Suppressor macrophage treated with lipopolysaccharide for 4 hours (primary cell): ENCODE data around the gene PDGFB.

Experiments used
- DNase-seq: peaks from one replicate; pipeline ENCODE4 v3.0.0-alpha.2; 2020

PDGFB gene

GRCh38 chr22:39244496-39245129 lies at the start of gene PDGFB:
Gene PDGFB, minus strand, starts transcription at chr22:39244982. Its CDS starts 1,019 bp downstream, at chr22:39243963.
- peak; percentile 81 for DNase-seq

GRCh38 chr22:39293766-39294368 lies 49.1 kb upstream of the PDGFB start:
- DNase-seq, result no peak

GRCh38 chr22:39292561-39293074 lies 47.8 kb upstream of the PDGFB start:
- DNase-seq, result peak; percentile 96

DNA sequence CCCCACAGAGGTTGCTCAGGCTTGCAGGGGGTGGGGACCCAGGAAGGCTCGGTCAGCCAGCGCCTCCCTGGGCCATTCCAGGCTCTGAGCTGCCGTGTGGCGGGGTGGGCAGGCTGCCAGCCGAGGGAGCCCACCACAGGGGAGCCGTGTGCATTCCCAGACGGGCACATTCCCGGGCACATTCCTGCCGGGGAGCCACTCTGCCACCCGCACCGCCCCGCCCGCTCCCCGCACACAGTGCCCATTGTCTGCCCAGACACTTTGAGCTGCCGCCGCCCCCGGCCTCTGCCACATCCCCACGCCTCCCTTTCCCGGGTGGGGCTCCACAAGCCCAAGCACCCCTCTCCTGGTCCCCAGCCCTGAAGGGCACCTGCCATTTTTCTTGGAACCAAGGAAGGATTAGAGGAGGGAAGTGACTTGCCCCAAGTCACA lies 47.3 kb upstream of the PDGFB start:
- DNase-seq, result no peak

DNA sequence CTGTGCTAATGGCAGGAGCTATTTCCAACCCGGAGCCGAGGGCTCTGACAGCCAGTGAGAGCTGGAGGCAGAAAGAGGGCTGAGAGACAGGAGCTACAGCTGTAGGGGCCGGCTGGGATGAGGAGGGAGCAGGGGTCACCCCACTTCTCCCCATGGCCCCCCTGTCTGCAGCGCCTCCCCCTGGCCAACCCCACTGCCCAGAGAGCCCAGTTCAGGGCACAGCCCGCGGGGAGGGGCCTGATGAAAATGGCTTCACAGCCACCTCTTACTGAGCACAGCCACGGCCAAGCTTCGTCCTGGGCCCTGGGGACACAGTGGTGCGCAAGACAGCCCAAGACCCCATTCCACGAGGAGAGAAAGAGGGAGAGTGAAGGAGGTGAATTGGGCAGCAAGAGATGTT lies 46.7 kb upstream of the PDGFB start:
- no peak for DNase-seq

GRCh38 chr22:39290724-39291161 lies 46.0 kb upstream of the PDGFB start:
- DNase-seq, result peak; percentile 57

GRCh38 chr22:39289975-39290720 lies 45.4 kb upstream of the PDGFB start:
- DNase-seq, result no peak

GRCh38 chr22:39289533-39289932 lies 44.8 kb upstream of the PDGFB start:
- no peak for DNase-seq

- no peak for DNase-seq
These were observed 43.5 kb upstream of the PDGFB start for GRCh38 chr22:39288135-39288898.

DNA sequence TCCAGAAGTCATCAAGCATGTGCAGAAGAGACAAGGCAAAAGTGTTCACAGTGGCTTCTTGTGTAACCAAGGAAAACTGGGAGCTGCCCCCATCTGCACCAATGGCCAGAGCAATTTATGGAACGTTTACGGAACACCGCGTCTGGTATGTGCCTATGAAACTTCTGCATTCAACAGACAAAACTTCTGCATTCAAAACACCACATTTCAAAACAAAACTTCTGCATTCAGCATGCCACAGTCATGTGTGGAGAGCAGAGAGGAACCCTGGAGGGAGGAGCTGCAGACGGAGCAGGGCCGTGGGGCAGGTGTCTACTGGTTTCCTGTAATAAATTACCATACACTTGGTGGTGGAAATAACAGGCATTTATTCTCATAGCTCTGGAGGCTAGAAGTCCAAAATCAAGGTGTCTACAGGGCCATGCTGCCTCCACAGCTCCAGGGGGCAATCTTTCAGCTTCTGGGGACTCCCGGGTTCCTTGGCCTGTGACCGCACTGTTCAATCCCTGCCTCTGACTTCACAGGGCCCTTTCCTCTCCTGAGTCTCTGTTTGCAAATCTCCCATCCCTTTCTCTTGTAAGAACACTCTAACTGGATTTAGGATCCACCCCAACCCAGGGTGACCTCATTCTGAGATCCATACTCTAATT lies 42.4 kb upstream of the PDGFB start:
- peak; percentile 87 for DNase-seq

GRCh38 chr22:39284983-39285382 lies 40.2 kb upstream of the PDGFB start:
- DNase-seq, result no peak

DNA sequence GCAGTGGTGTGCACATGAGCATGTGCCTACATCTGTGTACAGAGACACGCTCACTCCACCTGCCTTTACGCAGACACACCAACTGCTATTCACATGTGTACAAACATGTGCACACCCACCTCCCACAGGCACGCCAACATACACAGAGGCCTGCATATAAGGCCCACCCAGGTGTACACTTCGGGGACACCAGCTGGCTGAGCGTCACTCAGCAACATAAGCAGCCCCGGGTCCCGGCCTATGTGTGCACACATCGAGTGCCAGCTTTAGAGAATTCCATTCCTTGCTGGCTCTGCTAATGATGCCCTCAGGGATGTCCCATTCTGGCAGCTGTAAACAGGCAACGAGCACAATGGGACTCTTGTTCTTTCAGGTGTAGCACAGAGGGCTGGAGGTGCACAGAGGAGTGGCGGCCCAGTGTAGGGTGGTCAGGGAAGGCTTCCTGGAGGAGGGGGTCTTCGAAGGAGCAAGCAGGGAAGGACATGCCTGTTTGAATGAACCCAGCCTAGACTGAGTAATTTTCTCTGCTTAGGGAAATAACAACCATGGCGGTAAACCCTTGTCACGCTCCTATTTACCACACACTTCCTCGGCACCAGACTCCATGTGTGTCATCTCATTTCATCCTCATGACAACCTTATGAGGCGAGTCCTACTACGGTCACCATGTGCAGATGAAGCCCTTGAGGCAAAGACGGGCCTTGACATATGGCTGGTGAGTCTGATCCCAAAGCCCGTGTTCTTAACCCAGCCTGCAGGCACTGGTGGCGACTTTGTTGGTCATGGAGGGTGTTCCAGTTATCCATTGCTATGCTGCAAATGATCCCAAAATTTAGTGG lies 39.6 kb upstream of the PDGFB start:
- DNase-seq, result no peak

- DNase-seq, result peak; percentile 52
These were observed 38.8 kb upstream of the PDGFB start for GRCh38 chr22:39283322-39284141.

DNA sequence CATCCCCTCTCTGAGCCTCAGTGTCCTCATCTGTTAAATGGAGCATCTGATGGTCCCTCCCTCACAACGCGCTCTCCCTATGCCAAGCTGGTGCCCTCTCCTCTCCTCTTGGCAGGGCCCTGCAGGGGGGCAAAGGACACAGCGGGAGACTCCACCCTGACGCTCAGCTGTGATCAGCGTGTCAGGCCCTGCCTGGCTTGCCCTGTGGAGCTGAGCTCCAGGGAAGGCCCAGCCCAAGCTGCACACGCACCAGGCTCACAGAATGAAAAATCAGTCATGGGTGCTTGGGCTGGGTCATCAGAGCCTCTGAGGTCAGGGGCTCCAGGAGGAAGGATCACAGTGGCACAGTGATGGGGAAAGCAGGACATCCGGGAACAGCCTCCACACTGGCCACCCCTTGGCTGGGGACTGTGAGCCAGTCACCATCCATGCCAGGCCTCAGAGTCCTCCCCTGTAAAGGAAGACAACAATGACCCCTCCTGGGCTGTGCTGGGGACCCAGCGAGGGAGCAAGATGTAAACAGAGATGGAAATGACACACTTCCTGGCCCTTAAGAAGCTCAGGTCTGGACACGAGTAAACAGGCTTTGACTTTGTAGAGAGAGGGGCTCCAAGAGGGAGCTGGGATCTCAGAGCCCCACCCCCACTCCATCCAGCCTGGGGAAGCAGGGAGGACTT lies 38.0 kb upstream of the PDGFB start:
- DNase-seq, result peak; percentile 73

DNA sequence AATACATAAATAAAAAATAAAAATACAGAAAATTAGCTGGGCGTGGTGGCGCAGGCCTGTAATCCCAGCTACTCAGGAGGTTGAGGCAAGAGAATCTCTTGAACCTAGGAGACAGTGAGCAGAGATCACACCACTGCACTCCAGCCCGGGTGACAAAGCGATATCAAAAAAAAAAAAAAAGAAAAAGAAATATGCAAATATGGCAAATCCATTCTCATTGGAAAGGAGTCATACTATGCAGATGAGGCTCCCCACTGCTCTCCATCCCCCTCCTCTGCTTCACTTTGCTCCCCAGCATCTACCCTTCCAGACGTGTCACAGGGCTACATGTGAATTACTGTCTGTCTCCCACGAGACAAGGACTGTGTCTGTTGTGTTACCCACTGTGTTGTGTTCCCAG lies 36.3 kb upstream of the PDGFB start:
- no peak for DNase-seq

GRCh38 chr22:39280250-39280649 lies 35.5 kb upstream of the PDGFB start:
- DNase-seq, result no peak

DNA sequence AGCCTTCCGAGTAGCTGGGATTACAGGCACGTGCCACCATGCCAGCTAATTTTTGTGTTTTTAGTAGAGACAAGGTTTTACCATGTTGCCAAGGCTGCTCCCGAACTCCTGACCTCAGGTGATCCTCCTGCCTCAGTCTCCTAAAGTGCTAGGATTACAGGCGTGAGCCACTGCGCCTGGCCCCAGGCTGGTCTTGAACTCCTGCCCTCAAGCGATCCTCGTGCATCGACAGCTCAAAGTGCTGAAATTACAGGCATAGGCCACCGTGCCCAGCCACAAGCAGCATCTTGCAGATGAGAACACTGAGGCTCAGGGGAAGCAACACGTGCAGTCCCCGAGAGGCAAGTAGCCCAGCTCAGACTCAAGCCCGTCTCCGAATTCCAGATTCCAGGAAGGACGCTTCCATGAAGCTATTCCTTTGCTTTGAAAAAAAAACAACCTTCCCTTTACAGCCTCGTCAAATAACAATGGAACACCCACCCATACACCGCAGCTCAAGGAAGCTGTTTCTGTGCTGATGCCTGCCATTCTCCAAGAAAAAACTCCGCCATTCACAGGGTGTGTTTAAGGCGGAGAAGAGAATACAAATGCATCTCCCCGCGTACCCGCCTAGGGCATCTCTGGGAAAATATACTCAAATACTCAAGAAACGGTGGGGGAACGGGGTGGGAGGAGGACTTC lies 34.5 kb upstream of the PDGFB start:
- DNase-seq, result no peak

DNA sequence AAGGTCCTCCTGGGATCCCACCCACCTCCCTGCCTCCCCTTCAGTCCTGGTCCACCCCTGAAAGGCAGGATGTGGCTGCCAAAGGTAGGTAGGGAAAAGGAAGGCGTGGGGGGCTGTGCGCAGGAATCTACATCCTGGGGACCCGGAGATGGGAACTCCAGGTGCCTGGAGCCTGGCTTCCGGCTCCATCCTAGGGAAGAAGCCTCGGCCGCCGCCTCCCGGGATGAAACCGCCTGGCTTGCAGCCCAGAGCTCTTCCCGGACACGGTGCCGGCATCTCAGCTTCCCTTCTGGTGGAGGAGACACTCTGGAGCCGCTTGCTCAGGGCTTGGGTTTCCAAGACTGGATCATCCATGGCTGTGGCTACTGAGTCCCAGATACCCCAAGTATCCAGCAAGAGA lies 33.3 kb upstream of the PDGFB start:
- no peak for DNase-seq

DNA sequence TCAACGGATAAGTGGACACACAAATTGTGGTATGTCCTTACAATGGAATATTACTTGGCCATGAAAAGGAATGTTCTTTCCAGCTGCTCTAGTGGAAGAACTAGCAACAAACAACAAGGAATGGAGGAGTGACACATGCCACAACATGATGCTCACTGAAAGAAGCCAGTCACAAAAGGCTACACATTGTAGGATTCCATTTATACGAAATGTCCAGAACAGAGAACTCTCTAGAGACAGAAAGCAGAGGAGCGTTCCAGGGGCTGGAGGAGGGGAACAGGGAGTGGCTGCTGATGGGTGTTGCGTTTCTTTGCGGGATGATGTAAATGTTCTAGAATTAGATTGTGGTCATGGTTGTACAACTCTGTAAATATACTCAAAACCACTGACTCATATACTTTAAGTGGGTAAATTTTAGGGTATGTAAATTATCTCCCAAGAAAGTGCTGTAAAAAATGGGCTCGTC lies 32.4 kb upstream of the PDGFB start:
- peak; percentile 81 for DNase-seq
